GM12875 (cell line): ENCODE measurements around the gene BASP1.

Experiments
- H3K4me3 ChIP-seq: one replicate; pipeline ENCODE4 v1.5.1; 2011; ENCODE audit warnings: low read depth, low read length, control low read depth
- TF ChIP-seq, protein P1 (sequence below): IDR thresholded peaks from 2 replicates; pipeline ENCODE4 v1.5.1; 2011; ENCODE audit warnings: low read depth, mild to moderate bottlenecking, control low read depth, inconsistent platforms, low read length, moderate library complexity, borderline replicate concordance; ENCODE audit not compliant: insufficient read depth

The BASP1 gene

DNA sequence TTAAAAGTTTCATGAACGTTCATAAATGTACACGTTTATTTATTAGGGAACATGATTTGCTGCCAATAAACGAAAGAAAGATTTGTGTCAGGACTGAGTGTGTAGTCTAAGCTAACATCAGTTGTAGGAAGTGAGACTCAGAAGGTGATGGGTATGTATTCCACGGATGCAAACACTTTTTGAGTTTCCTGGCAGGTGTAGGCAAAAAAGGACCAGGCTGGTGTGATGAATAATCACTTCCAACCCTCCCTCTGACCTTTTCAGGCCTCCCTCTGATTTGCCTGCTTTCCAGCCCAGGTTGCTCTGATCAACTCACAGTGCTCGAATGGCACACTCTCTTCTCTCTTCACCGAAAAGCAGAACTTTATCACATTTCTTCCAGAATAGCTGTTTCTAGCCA is 51.8 kb downstream of the BASP1 start:
- no peak overlapping the region for H3K4me3 ChIP-seq
- TF ChIP-seq, protein P1, sequence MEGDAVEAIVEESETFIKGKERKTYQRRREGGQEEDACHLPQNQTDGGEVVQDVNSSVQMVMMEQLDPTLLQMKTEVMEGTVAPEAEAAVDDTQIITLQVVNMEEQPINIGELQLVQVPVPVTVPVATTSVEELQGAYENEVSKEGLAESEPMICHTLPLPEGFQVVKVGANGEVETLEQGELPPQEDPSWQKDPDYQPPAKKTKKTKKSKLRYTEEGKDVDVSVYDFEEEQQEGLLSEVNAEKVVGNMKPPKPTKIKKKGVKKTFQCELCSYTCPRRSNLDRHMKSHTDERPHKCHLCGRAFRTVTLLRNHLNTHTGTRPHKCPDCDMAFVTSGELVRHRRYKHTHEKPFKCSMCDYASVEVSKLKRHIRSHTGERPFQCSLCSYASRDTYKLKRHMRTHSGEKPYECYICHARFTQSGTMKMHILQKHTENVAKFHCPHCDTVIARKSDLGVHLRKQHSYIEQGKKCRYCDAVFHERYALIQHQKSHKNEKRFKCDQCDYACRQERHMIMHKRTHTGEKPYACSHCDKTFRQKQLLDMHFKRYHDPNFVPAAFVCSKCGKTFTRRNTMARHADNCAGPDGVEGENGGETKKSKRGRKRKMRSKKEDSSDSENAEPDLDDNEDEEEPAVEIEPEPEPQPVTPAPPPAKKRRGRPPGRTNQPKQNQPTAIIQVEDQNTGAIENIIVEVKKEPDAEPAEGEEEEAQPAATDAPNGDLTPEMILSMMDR = no peak

DNA sequence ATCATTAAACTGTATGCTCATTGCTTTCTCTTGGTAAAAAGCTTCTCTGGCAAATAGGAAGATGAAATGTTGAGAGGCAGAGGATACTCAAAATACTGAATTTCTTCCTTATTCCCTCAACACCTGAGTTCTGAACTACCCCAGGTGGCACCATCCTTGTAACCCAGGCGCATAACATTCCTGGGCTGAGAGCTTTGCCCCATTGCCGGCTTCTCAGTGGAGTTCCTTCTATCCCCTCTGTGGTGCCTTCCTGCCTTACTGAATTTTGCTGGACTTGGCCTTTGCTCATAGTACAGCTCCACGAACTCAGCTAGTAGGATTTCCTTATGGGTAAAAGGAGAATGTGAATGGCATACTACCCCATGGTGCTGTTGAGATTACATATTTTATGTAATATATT is 54.7 kb downstream of the BASP1 start:
- TF ChIP-seq, protein P1 = no peak
- H3K4me3 ChIP-seq = no peak overlapping the region

DNA sequence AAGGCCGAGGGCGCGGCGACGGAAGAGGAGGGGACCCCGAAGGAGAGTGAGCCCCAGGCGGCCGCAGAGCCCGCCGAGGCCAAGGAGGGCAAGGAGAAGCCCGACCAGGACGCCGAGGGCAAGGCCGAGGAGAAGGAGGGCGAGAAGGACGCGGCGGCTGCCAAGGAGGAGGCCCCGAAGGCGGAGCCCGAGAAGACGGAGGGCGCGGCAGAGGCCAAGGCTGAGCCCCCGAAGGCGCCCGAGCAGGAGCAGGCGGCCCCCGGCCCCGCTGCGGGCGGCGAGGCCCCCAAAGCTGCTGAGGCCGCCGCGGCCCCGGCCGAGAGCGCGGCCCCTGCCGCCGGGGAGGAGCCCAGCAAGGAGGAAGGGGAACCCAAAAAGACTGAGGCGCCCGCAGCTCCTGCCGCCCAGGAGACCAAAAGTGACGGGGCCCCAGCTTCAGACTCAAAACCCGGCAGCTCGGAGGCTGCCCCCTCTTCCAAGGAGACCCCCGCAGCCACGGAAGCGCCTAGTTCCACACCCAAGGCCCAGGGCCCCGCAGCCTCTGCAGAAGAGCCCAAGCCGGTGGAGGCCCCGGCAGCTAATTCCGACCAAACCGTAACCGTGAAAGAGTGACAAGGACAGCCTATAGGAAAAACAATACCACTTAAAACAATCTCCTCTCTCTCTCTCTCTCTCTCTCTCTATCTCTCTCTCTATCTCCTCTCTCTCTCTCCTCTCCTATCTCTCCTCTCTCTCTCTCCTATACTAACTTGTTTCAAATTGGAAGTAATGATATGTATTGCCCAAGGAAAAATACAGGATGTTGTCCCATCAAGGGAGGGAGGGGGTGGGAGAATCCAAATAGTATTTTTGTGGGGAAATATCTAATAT is 58.1 kb downstream of the BASP1 start:
- TF ChIP-seq, protein P1 = no peak
- H3K4me3 ChIP-seq = no peak overlapping the region

DNA sequence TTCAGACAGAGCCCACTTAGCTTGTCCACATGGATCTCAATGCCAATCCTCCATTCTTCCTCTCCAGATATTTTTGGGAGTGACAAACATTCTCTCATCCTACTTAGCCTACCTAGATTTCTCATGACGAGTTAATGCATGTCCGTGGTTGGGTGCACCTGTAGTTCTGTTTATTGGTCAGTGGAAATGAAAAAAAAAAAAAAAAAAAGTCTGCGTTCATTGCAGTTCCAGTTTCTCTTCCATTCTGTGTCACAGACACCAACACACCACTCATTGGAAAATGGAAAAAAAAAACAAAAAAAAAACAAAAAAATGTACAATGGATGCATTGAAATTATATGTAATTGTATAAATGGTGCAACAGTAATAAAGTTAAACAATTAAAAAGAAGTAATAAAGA is 59.0 kb downstream of the BASP1 start:
- no peak overlapping the region for H3K4me3 ChIP-seq
- TF ChIP-seq, protein P1 = no peak

DNA sequence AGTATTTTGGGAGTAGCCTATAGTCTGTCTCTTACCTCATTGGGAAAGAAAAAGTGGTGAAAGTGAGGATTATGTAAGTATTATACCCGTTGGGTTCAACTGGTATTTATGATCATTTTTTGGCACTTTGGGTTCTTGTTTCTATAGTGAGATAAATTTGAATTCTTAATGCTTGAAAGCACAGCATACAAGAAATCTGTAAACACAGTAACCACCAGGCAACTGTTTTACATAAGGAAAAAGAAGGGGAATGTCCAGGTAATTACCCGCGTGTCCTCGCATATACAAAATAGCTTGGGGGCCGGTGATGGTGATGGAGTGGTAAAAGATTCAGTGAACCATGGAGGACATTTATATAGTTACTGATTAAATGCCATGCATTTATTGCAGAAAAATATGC is 60.5 kb downstream of the BASP1 start:
- no peak overlapping the region for H3K4me3 ChIP-seq
- TF ChIP-seq, protein P1 = no peak

DNA sequence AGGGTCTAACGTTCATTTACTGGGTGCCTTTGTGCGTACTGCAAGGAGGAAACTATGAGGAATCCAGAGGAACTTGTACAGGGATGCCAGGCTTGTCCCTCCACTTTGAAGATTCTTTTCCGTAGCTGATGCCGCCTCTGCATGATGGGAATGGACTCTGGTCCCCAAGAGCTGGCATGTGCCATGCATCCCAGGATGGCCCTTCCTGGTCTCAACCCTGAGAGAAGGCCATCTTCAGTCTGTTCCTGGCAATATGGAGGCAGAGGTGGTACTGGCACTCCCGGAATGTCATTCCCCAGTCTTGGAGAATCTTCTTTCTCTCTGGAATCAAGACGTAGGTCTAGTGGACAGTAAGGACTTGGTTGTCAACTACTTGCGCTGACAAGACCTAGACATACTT is 61.5 kb downstream of the BASP1 start:
- TF ChIP-seq, protein P1 = no peak
- H3K4me3 ChIP-seq = no peak overlapping the region

DNA sequence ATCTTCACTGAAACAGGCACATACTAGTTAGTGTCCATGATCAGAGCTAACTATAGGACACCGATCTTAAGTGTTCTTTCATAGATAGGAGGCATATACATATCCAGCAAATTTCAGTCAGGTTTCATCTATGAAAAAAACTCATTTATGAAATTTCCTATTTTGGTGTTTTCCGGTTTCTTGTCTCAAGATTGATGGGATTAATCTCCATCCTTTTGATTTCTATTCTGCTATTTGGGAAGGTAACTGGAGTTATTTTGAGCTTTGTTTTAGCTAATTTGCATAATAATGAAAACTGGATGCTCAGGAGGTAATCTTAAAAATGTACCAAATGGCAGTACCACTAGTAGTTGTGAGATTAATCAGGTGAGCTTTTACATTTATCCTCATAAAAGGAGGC is 62.1 kb downstream of the BASP1 start:
- TF ChIP-seq, protein P1 = no peak
- no peak overlapping the region for H3K4me3 ChIP-seq
